ENCODE measurements around the gene APC2.

- no peak for TF ChIP-seq CTCF (IDR thresholded peaks at IDR 0.05)
- no peak for TF ChIP-seq EP300 (IDR thresholded peaks at IDR 0.05)
- TF ChIP-seq POLR2AphosphoS5 (IDR thresholded peaks at IDR 0.05) = no peak
- no peak for TF ChIP-seq POLR2A (IDR thresholded peaks at IDR 0.05)
Observed at GRCh38 chr19:1427221-1427920, 22.6 kb upstream of the APC2 start.

All from sigmoid colon (tissue), 4 donors.